GM21737 (cell line): Measurements from ENCODE around the gene DES.
A peak's percentile ranks its signal among the peaks of the same experiment; 100 is the strongest.

Experiments
- ATAC-seq: cut with Tn5 transposase; IDR thresholded peaks from one replicate; pipeline ENCODE4 v1.9.1; 2021; ENCODE audit warnings: mild to moderate bottlenecking, moderate library complexity; ENCODE audit not compliant: unreplicated experiment

DES gene

GRCh38 chr2:219452361-219453317 is 34.5 kb downstream of the DES start:
- no peak for ATAC-seq

GRCh38 chr2:219453671-219454590 is 35.8 kb downstream of the DES start:
- no peak for ATAC-seq

GRCh38 chr2:219455581-219455980 is 37.4 kb downstream of the DES start:
- no peak for ATAC-seq

- ATAC-seq: no peak
Observed at GRCh38 chr2:219457784-219458369, 39.7 kb downstream of the DES start.

GRCh38 chr2:219458996-219459395 is 40.8 kb downstream of the DES start:
- no peak for ATAC-seq

GRCh38 chr2:219459460-219460311 is 41.5 kb downstream of the DES start:
- peak; percentile 67 for ATAC-seq

GRCh38 chr2:219460424-219460926 is 42.3 kb downstream of the DES start:
- ATAC-seq: no peak

GRCh38 chr2:219461047-219461514 is 42.9 kb downstream of the DES start:
- ATAC-seq: no peak

GRCh38 chr2:219461669-219462068 is 43.5 kb downstream of the DES start:
- ATAC-seq: no peak

- no peak for ATAC-seq
Observed at GRCh38 chr2:219462349-219462748, 44.2 kb downstream of the DES start.

- no peak for ATAC-seq
Observed at GRCh38 chr2:219464286-219465032, 46.3 kb downstream of the DES start.

GRCh38 chr2:219465659-219466561 is 47.7 kb downstream of the DES start:
- ATAC-seq: no peak

- ATAC-seq: no peak
Observed at GRCh38 chr2:219466816-219467735, 48.9 kb downstream of the DES start.

- ATAC-seq: no peak
Observed at GRCh38 chr2:219467736-219468075, 49.5 kb downstream of the DES start.

GRCh38 chr2:219468410-219469185 is 50.4 kb downstream of the DES start:
- ATAC-seq: no peak

- no peak for ATAC-seq
Observed at GRCh38 chr2:219469186-219469724, 51.1 kb downstream of the DES start.
